Suprapubic skin (tissue), 4 donors: Measurements from ENCODE around the gene OR7A17.

Experiments
- CTCF ChIP-seq, 2 donors: fragments of 200-600 bp in 1 of 2; fragments of 450-650 bp in 1 of 2; sonication (generic) in 1 of 2; IDR thresholded peaks; one replicate each; pipeline ENCODE4 v1.5.1; 2016 to 2019; ENCODE audit warnings: antibody characterized with exemption in 2 of 2, mild to moderate bottlenecking in 1 of 2, moderate library complexity in 1 of 2
- EP300 ChIP-seq: sonication (generic); formaldehyde crosslinking; IDR thresholded peaks from one replicate; pipeline ENCODE4 v1.6.1; 2017; ENCODE audit warnings: antibody characterized with exemption
- POLR2A ChIP-seq, 2 donors: fragments of 450-650 bp; IDR thresholded peaks; one replicate each; pipeline ENCODE4 v1.6.1; 2017; ENCODE audit warnings: antibody characterized with exemption in 2 of 2, mild to moderate bottlenecking in 2 of 2, moderate library complexity in 2 of 2
- POLR2AphosphoS5 ChIP-seq, 3 donors: sonication (generic); formaldehyde crosslinking; IDR thresholded peaks; one replicate each; pipeline ENCODE4 v1.6.1; 2017; ENCODE audit warnings: antibody characterized with exemption in 3 of 3

GRCh38 chr19:14843578-14843977 lies 42.4 kb downstream of the OR7A17 start:
- TF ChIP-seq CTCF (IDR thresholded peaks at IDR 0.05) (no peak), POLR2AphosphoS5 (IDR thresholded peaks at IDR 0.05) (no peak), POLR2A (IDR thresholded peaks at IDR 0.05) (no peak), EP300 (no peak)
